NCI-H187 (cell line): ENCODE measurements around the gene PREP.
"Not testable (repeated sequence)": the region's sequence is repeated elsewhere in the genome, so short reads cannot be mapped to it uniquely, and the experiment has no call there.

ENCODE experiments used
- DNase-seq, 2 experiments: peaks; one replicate each; lab custom pipeline; 2025; lab: John Stamatoyannopoulos, UW

The PREP gene

GRCh38 chr6:105402939-105403935 is at the start of gene PREP:
TSS of gene PREP (minus strand) at chr6:105403082. CDS start at chr6:105402891, 191 bp downstream.
- DNase-seq = peak; percentile 40 to 65

GRCh38 chr6:105452376-105452775 is 49.5 kb upstream of the PREP start:
- no peak for DNase-seq

- no peak for DNase-seq
Measured at GRCh38 chr6:105449756-105450390, 47.0 kb upstream of the PREP start.

GRCh38 chr6:105445481-105445880 is 42.6 kb upstream of the PREP start:
- DNase-seq = no peak

- no peak for DNase-seq
Measured at GRCh38 chr6:105443941-105444340, 41.1 kb upstream of the PREP start.

- no peak for DNase-seq
Measured at GRCh38 chr6:105442369-105442768, 39.5 kb upstream of the PREP start.

GRCh38 chr6:105437236-105437635 is 34.4 kb upstream of the PREP start:
- DNase-seq = no peak

GRCh38 chr6:105433723-105434122 is 30.8 kb upstream of the PREP start:
- no peak for DNase-seq

- DNase-seq = no peak
Measured at GRCh38 chr6:105432797-105433196, 29.9 kb upstream of the PREP start.

GRCh38 chr6:105431226-105431625 is 28.3 kb upstream of the PREP start:
- peak in 1 of 2 experiments; percentile 19 for DNase-seq

- DNase-seq = peak; percentile 6 to 19
Measured at GRCh38 chr6:105430685-105431084, 27.8 kb upstream of the PREP start.

- DNase-seq = no peak
Measured at GRCh38 chr6:105429676-105430075, 26.8 kb upstream of the PREP start.

- DNase-seq = no peak
Measured at GRCh38 chr6:105428342-105428957, 25.6 kb upstream of the PREP start.

GRCh38 chr6:105424175-105424783 is 21.4 kb upstream of the PREP start:
- DNase-seq = no peak

GRCh38 chr6:105416971-105417370 is 14.1 kb upstream of the PREP start:
- DNase-seq = not testable (repeated sequence)

GRCh38 chr6:105409734-105410133 is 6.9 kb upstream of the PREP start:
- DNase-seq = no peak

GRCh38 chr6:105402090-105402938 is 568 bp downstream of the PREP start:
- no peak for DNase-seq

GRCh38 chr6:105401247-105402089 is 1.4 kb downstream of the PREP start:
- no peak for DNase-seq

- no peak for DNase-seq
Measured at GRCh38 chr6:105400501-105400900, 2.4 kb downstream of the PREP start.

GRCh38 chr6:105398859-105399258 is 4.0 kb downstream of the PREP start:
- no peak for DNase-seq
